GM19463 (cell line): ENCODE data around the gene PDE4B.

ENCODE experiments used
- ATAC-seq: cut with Tn5 transposase; IDR thresholded peaks from one replicate; pipeline ENCODE4 v1.9.1; 2021; ENCODE audit warnings: mild to moderate bottlenecking, moderate library complexity; ENCODE audit not compliant: unreplicated experiment

PDE4B gene

GRCh38 chr1:66251546-66251945 is 458.9 kb downstream of the PDE4B start:
- ATAC-seq: peak; percentile 47

DNA sequence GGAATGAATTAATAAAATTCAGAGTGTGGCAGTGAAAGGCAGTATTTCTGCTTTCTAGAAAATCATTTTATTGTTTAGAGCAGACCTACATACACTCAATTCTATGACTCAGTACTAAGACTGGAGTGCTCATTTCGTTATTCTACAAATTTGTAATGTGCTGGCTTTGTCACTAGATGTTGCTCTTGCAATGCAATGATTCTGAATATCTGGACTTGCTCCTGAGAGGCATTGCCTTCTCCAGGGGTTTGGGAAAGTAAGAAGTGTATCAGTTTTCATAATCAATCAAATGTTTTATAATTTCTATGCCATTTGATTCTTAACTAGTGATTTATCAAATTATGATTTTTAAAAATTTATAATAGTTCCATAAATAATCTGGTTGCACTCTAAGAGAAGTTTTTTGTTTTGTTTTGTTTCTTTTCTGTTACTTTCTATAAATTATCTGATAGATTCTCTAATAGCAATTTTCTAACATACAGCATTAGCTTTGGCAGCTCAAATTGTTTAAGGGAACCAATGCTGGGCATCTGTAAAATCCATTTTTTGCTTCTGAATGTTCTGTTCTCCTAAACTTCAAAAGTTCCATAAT is 460.7 kb downstream of the PDE4B start:
- peak; percentile 70 for ATAC-seq

DNA sequence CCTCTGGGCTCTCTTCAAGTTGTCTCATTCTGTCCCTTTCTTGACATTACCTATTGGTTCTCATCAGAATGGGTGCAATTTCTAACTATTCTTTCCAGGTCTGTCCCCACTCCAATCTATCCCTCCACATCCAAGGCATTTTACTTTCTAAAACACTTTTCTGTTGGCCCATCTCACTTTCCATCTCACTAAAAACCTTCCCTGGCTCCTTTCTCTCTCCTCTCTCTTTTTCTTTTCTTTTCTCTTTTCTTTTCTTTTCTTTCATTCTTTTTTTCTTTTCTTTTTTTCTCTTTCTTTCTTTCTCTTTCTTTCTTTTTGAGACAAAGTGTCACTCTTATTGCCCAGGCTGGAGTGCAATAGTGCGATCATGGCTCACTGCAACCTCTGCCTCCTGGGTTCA is 462.1 kb downstream of the PDE4B start:
- no peak for ATAC-seq

GRCh38 chr1:66256629-66257572 is 464.2 kb downstream of the PDE4B start:
- ATAC-seq: no peak

GRCh38 chr1:66258404-66259105 is 465.9 kb downstream of the PDE4B start:
- peak; percentile 69 for ATAC-seq

GRCh38 chr1:66261364-66261763 is 468.7 kb downstream of the PDE4B start:
- no peak for ATAC-seq

GRCh38 chr1:66262208-66262963 is 469.7 kb downstream of the PDE4B start:
- no peak for ATAC-seq

DNA sequence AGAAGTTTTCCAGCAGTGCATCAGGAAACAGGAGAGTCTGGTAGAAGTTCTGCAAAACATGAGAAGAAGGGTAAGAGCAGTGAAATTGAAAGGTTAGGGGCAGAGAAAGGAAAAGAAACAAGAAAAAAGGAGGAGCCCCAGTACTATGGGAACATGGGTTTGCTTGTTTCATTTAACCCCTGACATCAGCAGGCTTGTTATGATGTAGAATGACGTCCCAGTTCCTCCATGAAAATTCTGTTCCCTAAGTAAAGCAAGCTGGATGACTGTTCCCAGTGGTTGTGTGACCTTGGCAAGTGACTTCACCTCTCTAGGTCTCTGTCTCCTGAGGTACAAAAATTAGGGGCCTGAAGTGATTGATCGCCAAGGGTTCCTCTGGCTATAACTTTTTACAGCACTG is 472.6 kb downstream of the PDE4B start:
- no peak for ATAC-seq

GRCh38 chr1:66265796-66266195 is 473.1 kb downstream of the PDE4B start:
- ATAC-seq: no peak

GRCh38 chr1:66266350-66266749 is 473.7 kb downstream of the PDE4B start:
- ATAC-seq: no peak

GRCh38 chr1:66266756-66267155 is 474.1 kb downstream of the PDE4B start:
- ATAC-seq: no peak

- no peak for ATAC-seq
Measured at GRCh38 chr1:66267201-66267940, 474.7 kb downstream of the PDE4B start.

DNA sequence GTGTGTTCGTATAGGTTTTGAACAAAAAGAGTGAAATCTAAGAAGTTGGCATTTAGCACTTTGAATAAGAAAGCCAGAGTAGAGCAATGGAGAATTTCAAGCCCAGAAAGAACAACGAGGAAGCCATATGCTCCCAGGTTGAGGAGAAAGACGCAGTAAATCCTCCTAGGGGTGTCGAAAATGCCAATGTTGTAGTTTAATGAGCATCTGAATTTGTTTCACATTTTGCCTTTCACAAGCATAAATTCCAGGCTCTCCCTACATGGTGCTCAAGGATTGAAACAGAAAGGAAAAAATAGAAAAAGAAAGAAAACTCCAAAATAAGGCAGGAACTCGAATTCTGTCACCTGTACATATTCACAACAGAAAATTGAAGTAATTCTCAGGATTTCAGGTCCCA is 476.5 kb downstream of the PDE4B start:
- ATAC-seq: no peak

DNA sequence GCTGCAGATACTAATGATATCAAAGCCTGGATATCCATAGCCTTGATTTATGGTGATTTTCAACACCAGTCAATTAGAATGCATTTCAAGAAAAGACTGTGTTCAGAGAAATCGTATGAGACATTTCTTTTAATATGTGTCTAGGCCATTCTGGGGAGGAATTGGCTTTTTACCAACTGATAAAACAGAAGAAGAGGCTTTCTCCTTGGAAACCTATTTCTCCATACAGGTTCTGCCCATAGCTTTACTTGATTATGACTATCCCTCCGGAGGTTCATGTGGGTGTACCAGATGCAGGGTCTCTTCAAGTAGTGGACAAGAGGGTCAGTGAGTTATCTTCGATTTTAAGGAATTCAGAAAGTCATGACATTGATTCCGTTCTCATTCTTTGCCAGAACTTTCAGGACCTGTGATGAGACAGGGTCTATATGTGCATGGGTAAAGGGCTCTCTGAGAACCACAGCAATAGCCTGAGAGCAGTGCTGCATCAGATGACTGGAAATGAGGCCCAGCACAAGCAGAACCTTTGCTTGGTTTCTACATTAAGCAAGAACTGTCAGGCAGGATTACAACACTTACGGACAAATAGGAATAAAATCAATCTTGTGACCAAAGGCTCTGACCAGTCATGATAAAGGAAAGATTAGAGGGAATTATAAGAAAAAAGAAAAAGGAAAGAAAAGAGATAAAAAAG is 477.6 kb downstream of the PDE4B start:
- no peak for ATAC-seq

GRCh38 chr1:66271216-66271903 is 478.7 kb downstream of the PDE4B start:
- ATAC-seq: no peak

DNA sequence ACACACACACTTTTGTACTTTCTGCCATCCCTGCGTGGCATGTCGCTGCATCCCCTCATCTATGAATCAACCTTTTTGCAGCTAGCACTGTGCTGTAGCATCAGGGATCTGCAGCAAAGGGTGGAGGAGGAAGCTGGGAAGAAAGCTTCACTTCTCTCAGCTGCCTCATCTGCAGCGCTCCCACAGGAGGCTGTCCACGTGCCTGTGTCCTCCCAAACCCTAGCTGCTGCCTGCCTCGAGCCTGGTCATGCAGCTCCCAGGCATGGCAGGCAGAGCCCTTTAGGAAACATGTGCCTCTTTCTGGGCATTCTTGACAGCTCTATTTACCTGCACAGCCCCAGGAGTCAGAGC is 479.2 kb downstream of the PDE4B start:
- ATAC-seq: no peak

- ATAC-seq: no peak
Measured at GRCh38 chr1:66273656-66274055, 481.0 kb downstream of the PDE4B start.

- no peak for ATAC-seq
Measured at GRCh38 chr1:66274634-66275033, 481.9 kb downstream of the PDE4B start.

DNA sequence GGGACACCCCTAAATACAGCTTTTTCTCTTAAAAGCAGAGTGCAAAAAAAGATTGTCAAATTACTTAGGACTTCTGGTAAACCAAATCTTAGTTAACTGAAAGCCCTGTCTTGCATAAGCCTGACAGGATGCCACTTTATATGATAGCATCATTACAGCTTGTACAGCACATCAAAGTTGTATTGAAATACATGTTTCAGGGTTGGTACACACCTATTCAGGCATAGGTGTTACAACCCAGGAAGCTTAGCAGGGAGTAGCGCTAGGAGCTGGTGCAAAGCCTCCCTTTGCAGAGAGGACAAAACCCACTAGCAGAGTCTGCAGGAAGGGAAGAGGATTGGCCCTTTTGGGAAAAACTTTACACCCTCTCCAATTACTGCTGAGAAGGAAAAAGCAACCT is 482.4 kb downstream of the PDE4B start:
- ATAC-seq: no peak
